Astrocyte of the cerebellum (primary cell): ENCODE data around the gene PRSS2.

Source experiments
- DNase-seq: peaks from one replicate; pipeline ENCODE4 v3.0.0-alpha.2; 2011; ENCODE audit warnings: low read depth
- H3K4me3 ChIP-seq: 2 replicates; pipeline ENCODE4 v1.5.1; 2011; ENCODE audit warnings: mild to moderate bottlenecking, low read depth, low read length, moderate library complexity
- CTCF ChIP-seq: IDR thresholded peaks from 2 replicates; pipeline ENCODE4 v1.5.1; 2012; ENCODE audit warnings: low read length, low read depth, moderate library complexity, mild to moderate bottlenecking; ENCODE audit errors: missing control alignments
- in situ Hi-C: cut with HindIII; loops from 2 replicates; pipeline ENCODE4 v1.10.0; 2017; ENCODE audit warnings: low sequenced_read_pairs

PRSS2 gene

GRCh38 chr7:142788303-142789289 lies 17.8 kb downstream of the PRSS2 start:
- H3K4me3 ChIP-seq, result no peak overlapping the region
- TF ChIP-seq CTCF, result no peak
- DNase-seq, result no peak
- in situ Hi-C loops, result no loop called here

GRCh38 chr7:142789441-142789840 lies 18.7 kb downstream of the PRSS2 start:
- H3K4me3 ChIP-seq, result no peak overlapping the region
- no peak for DNase-seq
- in situ Hi-C loops, result no loop called here
- TF ChIP-seq CTCF, result no peak

- in situ Hi-C loops, result no loop called here
- DNase-seq, result no peak
- no peak for TF ChIP-seq CTCF
- H3K4me3 ChIP-seq, result no peak overlapping the region
Observed at GRCh38 chr7:142790056-142790455, 19.3 kb downstream of the PRSS2 start.

- no peak overlapping the region for H3K4me3 ChIP-seq
- DNase-seq, result no peak
- in situ Hi-C loops, result no loop called here
- no peak for TF ChIP-seq CTCF
Observed at GRCh38 chr7:142790555-142790954, 19.8 kb downstream of the PRSS2 start.

GRCh38 chr7:142791502-142791901 lies 20.7 kb downstream of the PRSS2 start:
- TF ChIP-seq CTCF, result no peak
- DNase-seq, result no peak
- no peak overlapping the region for H3K4me3 ChIP-seq
- in situ Hi-C loops, result no loop called here

- in situ Hi-C loops, result no loop called here
- no peak overlapping the region for H3K4me3 ChIP-seq
- no peak for DNase-seq
- no peak for TF ChIP-seq CTCF
Observed at GRCh38 chr7:142792129-142792528, 21.4 kb downstream of the PRSS2 start.
